Nephron progenitor cell (in vitro differentiated cells): Measurements from ENCODE around the gene CAMK2N1.

Experiments used
- DNase-seq: peaks from one replicate; pipeline ENCODE4 v3.0.0; 2021
- H3K27ac Mint-ChIP-seq: 2 replicates; pipeline ENCODE4 v1.8.0; 2021; ENCODE audit warnings: mild to moderate bottlenecking, moderate library complexity, mixed read lengths
- H3K27me3 Mint-ChIP-seq: 2 replicates; pipeline ENCODE4 v1.8.0; 2021; ENCODE audit warnings: mild to moderate bottlenecking, low read depth, mixed read lengths; ENCODE audit not compliant: poor library complexity
- H3K36me3 Mint-ChIP-seq: 2 replicates; pipeline ENCODE4 v1.8.0; 2021; ENCODE audit warnings: low read depth, mixed read lengths
- H3K4me1 Mint-ChIP-seq: 2 replicates; pipeline ENCODE4 v1.8.0; 2021; ENCODE audit warnings: mixed read lengths
- H3K4me3 Mint-ChIP-seq: 2 replicates; pipeline ENCODE4 v1.8.0; 2021; ENCODE audit warnings: mild to moderate bottlenecking, moderate library complexity, mixed read lengths
- H3K9me3 Mint-ChIP-seq: 2 replicates; pipeline ENCODE4 v1.8.0; 2021; ENCODE audit warnings: mild to moderate bottlenecking, moderate library complexity, mixed read lengths
- CTCF ChIP-seq: fragments of 200-600 bp; sonication (generic); IDR thresholded peaks from 2 replicates; pipeline ENCODE4 v1.5.0; 2021; ENCODE audit warnings: antibody characterized with exemption

Gene CAMK2N1

GRCh38 chr1:20507564-20508410, 21.8 kb upstream of the CAMK2N1 start, which contains the start of gene MUL1:
Gene MUL1, minus strand, starts transcription at chr1:20508151. Its CDS starts 127 bp downstream, at chr1:20508024.
- Mint-ChIP-seq H3K4me1 (peaks cover 39% of the 10 kb centered on the region), H3K27me3 (peaks cover 45% of the 10 kb centered on the region), H3K9me3 (no peaks in the 10 kb centered on the region), H3K4me3 (peak within 1 kb of the TSS; percentile 94), H3K27ac (peak within 1 kb of the TSS; percentile 91), H3K36me3 (peaks cover 8% of the 10 kb centered on the region)
- TF ChIP-seq CTCF, result no peak
- DNase-seq, result peak; percentile 95

- H3K27me3 Mint-ChIP-seq, result peaks cover 39% of the 10 kb centered on the region
Observed at GRCh38 chr1:20507248-20507563, 21.2 kb upstream of the CAMK2N1 start.

GRCh38 chr1:20505488-20505887, 19.5 kb upstream of the CAMK2N1 start:
- no peak overlapping the region for H3K27ac Mint-ChIP-seq

More at GRCh38 chr1:20507248-20507563, 21.2 kb upstream of the CAMK2N1 start:
- Mint-ChIP-seq H3K4me3 (peak overlapping the region; percentile 94), H3K36me3 (peaks cover 8% of the 10 kb centered on the region), H3K4me1 (peaks cover 39% of the 10 kb centered on the region), H3K27ac (peak overlapping the region; percentile 91), H3K9me3 (no peaks in the 10 kb centered on the region)
- TF ChIP-seq CTCF, result no peak
- DNase-seq, result no peak

GRCh38 chr1:20500716-20501115, 14.7 kb upstream of the CAMK2N1 start:
- H3K4me1 Mint-ChIP-seq, result peaks cover 10% of the 10 kb centered on the region
- H3K36me3 Mint-ChIP-seq, result peaks cover 13% of the 10 kb centered on the region
- no peak overlapping the region for H3K4me3 Mint-ChIP-seq
- no peaks in the 10 kb centered on the region for H3K27me3 Mint-ChIP-seq
- no peak for TF ChIP-seq CTCF
- no peak for DNase-seq
- no peak overlapping the region for H3K27ac Mint-ChIP-seq
- no peaks in the 10 kb centered on the region for H3K9me3 Mint-ChIP-seq

More at GRCh38 chr1:20505488-20505887, 19.5 kb upstream of the CAMK2N1 start:
- peaks cover 28% of the 10 kb centered on the region for H3K4me1 Mint-ChIP-seq
- no peak for DNase-seq
- no peak for TF ChIP-seq CTCF
- H3K4me3 Mint-ChIP-seq, result peak overlapping the region; percentile 68
- H3K9me3 Mint-ChIP-seq, result no peaks in the 10 kb centered on the region
- peaks cover 14% of the 10 kb centered on the region for H3K36me3 Mint-ChIP-seq
- peaks cover 26% of the 10 kb centered on the region for H3K27me3 Mint-ChIP-seq

GRCh38 chr1:20499718-20500117, 13.7 kb upstream of the CAMK2N1 start:
- no peak for DNase-seq
- Mint-ChIP-seq H3K4me1 (peaks cover 2% of the 10 kb centered on the region), H3K36me3 (peaks cover 13% of the 10 kb centered on the region), H3K27me3 (peaks cover 7% of the 10 kb centered on the region), H3K4me3 (no peak overlapping the region), H3K27ac (no peak overlapping the region), H3K9me3 (no peaks in the 10 kb centered on the region)
- TF ChIP-seq CTCF, result no peak

- TF ChIP-seq CTCF, result no peak
- H3K27me3 Mint-ChIP-seq, result peaks cover 10% of the 10 kb centered on the region
- no peak overlapping the region for H3K4me3 Mint-ChIP-seq
- no peak overlapping the region for H3K27ac Mint-ChIP-seq
- H3K9me3 Mint-ChIP-seq, result no peaks in the 10 kb centered on the region
- H3K4me1 Mint-ChIP-seq, result no peaks in the 10 kb centered on the region
- H3K36me3 Mint-ChIP-seq, result peaks cover 11% of the 10 kb centered on the region
- no peak for DNase-seq
Observed at GRCh38 chr1:20499105-20499504, 13.1 kb upstream of the CAMK2N1 start.
